GM19328 (cell line): ENCODE results near the gene ERICH3.

Source experiments
- ATAC-seq: cut with Tn5 transposase; IDR thresholded peaks from one replicate; pipeline ENCODE4 v1.9.1; 2021; ENCODE audit warnings: mild to moderate bottlenecking, moderate library complexity; ENCODE audit not compliant: unreplicated experiment

ERICH3 gene, protein sequence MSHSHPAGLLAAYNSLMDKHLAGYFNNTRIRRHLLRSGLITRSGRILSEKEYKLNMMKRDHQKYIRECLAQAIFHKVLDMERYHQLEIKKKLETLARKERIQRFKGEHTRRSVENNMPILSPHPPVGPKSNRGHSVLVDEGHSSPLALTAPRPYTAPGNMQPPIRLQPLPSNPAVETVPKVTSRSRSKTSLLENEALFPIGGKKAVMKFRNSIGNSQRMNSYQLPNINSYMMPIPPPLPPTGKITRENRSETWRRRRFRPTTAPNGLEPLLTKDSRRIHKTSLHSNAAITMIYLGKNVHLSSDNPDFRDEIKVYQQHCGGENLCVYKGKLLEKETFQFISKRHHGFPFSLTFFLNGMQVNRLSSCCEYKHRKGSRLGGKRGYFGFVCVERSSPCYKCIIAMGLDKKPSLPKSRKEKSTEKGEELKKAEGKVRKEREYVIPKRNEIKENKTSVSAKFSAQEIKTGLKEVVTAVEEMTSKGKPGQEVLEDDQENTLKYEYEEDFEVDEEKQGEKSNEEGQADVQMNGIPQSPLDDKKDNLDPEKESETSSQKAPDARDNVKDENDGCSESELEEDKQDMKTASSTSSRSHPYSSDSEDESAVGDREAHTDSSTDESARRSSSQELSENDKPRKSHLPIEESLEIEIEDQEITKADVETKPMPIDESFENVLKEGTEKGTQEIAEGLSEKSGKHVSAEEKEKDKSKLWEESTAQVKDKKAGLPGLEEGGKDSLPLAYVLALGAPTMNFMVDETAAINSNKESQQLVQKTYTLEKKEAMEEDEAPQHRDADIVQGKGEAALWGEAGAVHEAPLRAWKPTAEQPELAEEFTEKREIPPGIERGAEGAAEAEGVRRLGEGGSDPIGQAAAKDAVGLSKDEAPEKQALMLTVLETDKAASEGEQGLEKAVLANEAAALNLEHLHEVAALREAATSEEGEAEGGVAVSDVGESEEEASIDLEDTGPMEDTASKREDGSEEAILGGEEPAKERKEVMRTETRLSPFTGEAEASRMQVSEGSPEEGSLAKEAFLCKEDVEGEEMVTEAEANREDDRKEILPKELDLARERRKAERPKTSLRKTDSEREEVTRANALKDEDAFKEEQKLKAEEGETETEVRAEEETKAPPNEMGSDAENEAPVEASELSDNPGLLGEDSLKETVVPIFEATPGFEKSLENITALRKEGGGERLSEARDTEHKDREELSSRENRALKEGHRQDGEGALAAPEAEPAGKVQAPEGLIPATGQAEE (N-terminal part only)

DNA sequence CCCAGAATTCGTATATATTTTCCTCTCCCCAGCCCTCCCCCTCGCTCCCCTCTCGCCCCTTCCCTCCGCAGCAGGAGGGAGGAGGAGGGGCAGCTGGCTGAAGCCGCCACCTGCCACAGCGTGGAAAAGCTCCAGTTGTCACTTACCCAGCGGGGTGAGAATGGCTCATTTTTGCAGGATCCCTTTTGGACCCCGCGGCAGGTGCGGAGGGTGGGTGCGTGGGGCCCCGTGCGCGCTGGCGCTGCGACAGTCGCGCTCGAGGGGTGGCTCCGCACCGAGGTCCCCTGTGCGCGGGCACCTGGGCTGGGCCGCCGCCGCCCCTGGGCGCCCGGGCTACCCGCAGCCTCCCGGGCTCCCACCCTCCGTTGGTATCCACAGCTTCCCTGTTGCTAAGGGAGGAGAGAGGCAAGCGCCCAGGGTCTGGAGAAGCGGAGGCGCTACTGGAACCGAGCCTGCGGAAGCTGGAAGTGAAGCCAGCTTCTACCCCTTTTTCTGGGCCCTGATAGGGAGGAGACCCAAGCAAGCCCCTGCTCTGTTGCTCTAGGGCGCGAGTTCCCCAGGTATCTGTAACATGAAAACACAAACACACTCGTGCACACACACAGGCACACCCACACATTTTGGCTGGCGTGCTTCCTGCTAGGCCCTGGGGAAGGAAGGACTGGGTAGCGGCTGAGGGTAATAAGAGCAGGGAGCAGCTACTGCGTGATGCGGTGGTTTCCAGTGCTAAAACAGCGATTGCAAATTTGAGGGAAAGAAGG, at the start of gene ERICH3:
TSS of gene ERICH3 (minus strand) at position 442 of the 761 bp plus-strand sequence. CDS start at position 169, 273 bp downstream.
- no peak for ATAC-seq

DNA sequence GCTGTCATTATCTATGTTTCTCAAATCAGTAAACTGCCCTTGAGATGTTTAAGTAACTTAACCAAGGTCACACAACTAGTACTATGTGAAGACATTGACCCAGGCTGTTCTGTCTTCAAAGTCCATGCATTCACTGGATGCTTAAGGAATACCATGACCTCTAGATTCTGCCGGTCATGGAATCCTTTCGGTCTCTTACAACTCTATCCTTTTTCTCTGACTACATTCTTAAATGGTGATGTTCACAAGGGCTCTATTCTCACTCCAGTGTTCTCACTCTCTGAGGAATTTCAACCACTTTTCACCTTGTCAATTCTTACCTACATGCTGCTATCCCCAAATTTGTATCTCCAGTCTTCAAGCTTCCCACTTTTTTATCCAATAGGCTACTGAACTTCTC, 44.0 kb upstream of the ERICH3 start:
- no peak for ATAC-seq

DNA sequence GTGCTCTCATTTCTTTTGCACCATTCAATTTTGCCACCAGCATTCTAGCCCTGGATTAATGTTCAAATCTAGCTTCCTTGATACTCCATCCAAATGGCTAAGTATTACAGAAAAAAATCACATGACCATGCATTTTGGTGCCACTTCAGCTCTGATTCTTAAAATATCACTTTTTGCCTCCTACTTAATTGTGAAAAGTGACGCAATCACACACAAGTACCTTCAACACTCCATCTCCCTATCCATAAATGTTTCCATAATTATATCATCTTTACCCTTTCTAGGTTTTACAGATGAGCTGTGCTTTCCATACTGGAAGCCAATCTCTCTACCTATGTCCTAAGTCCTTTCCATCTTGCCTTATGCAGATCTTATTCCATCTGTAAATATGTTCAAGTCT, 43.2 kb upstream of the ERICH3 start:
- ATAC-seq = no peak

DNA sequence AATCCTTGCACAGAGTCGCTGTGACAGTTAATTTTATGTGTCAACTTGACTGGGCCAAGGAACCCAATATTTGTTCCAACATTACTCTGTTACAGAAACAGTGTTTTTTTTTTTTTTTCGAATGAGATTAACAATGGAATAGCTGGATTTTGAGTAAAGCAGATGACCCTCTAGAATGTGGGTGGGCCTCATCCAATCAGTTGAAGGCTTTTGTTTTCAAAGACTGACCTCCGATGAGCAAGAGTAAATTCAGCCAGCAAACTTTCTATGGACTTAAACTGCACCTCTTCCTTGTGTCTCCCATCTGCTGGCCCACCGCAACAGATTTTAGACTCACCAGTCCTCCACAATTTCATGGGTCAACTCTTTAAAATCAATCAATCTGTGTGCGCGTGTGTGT, 42.2 kb upstream of the ERICH3 start:
- no peak for ATAC-seq

DNA sequence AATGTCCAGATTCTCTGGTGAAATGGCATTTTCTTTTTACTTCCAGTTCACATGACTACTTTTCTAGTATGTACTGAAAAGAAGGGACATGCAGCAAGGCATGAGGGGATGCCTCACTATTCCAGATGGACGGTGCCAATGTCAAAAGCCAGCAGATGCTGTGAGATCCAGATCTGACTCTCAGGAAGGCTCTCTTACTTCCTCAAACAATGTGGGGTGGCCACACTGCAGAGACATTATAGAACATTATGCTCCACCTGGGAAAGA, 41.6 kb upstream of the ERICH3 start:
- no peak for ATAC-seq

DNA sequence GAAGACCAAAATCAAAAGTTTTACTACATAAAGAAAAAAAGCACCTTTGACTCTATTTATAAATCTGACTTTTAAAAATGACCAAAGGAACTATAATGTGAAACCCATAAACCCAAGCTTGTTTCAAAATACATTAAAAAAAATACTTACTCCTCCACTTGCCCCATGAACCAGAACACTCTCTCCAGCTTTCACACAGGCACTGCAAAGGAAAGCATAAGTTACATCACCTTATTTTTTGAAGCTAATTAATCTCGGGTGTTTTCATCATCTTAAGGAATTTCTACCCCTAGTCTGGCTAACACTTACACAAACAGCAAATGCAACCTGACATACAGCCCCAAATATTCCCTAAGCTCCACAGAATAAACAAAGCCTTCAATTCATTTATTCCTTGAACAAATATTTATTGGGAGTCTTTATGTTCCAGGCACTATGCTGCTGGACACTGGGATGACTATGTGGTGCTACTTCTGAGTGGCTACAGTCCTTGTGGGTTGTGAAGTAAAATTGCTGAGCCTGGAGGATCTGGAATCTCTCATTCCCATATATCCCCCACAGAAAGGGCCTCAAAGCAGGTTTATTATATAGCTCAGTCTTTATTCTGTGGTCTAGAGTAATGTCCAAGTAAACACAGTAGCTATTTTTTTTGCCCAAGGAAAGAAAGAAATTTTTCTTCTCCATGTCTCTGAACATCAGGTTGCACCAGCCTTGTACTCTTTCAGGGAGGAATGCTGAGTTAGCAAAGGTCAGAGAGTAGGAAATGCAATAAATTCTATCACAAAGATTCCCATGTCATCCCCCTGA, 41.0 kb upstream of the ERICH3 start:
- peak; percentile 68 for ATAC-seq

DNA sequence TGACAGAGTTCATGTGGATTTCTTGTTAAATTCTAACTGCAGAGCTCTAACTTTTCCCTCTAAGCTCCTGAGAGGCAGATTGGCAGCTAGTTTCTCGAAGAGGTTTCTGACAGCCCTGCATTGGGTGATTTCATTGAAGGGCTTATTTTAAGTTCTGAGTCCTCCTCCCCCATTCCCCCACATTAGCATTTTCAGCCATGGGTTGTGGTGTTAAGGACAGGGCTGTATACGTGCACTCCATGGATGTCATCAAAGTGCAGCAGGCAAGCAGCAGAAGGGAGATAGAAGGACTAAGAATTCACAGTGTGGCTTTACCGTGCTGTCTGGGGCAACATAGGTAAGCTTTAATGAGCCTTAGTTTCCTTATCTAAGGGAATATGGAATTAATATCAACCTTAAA, 40.3 kb upstream of the ERICH3 start:
- ATAC-seq = no peak

DNA sequence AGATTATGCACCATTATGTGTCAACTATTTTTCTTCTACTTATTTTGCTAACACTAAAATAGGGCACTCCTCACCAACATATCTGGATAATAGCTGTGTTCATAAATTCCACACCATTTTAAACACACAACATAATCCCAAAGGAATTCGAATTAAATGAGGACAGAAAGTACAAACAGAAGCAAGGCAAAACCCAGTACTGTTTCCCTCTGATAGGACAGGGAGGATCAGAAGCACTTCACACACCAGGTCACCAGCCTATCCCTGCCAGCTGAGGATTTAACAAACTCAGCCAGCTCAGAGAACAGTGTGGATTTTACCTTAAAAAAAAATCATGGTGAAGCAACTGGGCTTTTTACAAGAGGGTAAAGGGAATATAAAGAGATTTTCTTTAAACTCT, 39.3 kb upstream of the ERICH3 start:
- ATAC-seq = no peak

DNA sequence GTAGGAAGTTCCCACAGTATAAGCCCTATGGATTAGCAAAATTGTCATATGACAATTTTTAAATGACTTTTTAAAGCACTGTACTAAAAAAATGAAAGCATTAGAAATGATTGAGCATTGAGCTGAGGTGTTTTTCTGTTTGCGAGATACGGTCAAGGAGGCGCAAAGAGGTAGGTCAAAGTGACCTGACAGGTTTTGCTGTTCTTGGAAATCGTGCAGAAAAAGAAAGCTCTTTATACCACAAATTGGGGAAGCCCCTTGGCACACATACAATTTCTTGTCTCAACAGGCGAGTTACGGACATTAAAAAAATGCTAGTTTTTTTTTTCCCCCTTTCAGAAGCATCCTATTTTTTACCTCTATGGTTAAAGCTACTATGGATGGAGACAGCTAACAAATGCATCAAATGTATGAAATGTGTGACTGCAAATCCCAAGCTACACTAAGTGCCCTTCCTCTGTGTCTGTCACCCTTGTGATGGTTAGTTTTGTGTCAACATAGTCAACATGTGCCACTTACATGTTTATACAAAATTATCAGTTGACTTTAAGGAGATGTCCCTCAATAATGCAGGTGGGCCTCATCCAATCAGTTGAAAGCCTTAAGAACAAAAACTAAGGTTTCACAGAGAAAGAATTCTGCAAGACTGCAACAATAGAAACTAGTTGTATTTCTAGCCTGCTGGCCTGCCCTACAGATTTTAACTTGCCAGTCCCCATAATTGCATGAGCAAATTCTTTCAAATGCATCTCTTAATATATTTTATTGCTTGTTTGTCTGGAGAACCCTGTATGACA, 30.0 kb upstream of the ERICH3 start:
- ATAC-seq = no peak

DNA sequence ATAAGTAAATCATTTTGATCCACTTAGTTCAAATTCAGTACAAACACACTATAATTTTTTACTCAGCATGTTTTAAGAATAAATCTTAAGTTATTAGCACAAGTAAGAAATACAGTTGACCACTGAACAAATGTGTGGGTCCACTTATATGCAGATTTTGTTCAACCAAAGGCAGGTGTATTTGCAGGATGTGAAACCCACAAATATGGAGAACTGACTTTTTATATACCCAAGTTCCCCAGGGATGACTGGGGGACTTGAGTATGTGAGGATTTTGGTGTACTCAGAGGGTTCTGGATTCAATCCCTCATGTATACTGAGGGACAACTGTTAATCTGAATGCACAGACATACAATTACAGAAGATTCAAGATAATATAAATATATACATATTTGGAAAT, 25.7 kb upstream of the ERICH3 start:
- no peak for ATAC-seq

DNA sequence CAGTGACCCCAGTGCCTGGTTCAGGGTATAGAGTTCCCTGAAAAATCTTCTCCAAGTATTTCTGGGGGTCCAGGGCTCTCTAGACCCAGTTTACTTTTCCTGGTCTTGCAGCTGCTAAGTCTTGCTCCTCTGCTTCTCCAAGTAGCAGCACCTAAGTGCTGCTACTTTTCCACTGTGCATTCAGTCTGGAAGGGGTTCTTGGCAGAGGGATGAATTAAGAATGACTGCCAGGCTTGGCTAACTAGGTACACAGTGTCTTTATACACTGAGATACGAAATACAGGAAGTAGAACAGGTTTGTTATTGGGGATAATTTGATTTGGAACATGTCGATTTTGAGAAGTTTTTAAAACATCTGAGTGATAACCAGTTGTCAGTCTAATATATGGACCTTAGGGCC, 24.2 kb upstream of the ERICH3 start:
- no peak for ATAC-seq

DNA sequence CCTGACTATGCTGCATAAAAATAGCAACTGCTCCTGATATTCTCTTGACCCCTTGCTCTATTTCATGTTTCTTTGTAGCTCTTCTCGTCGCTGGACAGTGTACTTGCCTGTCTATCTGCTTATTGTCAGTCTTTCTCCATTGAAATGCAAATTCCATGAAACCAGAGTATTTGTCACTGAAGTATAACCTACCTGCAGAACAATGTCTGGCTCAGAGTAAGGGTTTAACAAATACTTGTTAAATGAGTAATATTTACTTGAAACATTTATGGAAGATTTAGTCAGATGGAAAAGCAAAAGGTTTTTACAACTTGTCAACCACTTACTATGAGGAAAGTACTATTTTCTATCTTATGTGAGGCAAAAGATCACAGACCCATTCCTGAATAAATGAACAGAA, 19.9 kb upstream of the ERICH3 start:
- no peak for ATAC-seq

DNA sequence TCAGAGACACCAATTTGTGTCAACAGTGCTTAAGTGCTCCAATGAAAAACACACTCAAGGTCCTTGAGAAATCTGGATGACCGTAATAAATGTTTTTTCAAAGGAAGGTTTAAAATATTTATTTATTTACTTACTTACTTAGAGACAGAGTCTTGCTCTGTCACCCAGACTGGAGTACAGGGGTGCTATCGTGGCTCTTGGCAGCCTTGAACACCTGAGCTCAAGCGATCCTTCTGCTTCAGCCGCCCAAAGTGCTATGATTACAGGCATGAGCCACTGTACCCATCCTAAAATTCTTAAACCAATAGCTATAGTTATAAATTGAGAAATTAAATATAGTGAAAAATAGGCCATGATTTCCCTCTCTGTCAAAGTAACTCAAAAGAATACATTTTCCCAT, 17.3 kb upstream of the ERICH3 start:
- ATAC-seq = no peak

DNA sequence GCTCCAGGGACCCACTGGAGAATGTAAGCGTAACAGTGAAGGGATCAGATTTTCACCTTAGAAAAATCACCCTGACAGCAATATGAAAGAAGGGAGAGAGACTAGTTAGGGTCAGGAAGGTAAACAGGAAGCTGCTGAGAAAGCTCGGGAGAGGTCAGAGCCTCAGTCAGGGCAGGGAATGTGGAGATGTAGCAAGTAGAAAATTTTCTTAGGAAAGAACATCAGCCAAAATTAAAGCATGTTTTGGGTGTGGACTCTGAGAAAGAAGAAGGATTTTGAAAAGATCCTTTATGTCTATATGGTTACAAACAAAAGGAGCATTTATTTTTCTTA, 16.7 kb upstream of the ERICH3 start:
- ATAC-seq = no peak

DNA sequence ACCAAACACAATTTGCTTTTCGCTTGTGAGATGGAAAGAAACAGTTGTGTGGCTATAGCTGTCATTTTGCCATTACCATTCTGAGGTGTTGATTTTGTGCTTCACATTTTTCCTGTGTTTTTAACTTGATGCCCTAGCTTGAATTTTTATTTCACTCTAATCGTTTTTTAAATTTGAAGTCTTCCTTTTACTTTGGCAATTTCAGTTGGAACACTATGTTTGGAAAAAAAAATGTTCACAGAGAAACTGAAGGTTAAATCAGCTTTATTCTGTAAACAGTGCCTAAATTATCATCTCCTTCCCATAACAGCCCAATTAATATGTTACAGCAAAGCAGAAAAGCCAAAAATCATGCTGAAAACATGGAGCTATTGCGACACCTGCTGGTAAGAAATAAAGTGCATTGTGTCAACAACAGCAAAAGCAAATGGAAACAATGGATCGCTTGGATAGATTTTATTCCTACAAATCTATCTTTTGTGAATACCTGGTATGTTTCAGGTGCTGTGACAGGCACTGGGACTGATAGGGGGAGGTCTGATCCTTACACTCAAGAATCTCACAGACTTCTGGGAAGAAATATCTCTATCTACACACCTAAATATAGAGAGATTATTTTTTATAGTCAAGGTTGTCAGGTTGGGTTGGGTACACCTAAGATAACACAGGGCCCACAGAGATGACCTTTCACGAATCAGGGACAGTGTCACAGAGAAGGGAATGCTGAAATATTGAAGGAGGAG, 16.2 kb upstream of the ERICH3 start:
- peak; percentile 52 for ATAC-seq

DNA sequence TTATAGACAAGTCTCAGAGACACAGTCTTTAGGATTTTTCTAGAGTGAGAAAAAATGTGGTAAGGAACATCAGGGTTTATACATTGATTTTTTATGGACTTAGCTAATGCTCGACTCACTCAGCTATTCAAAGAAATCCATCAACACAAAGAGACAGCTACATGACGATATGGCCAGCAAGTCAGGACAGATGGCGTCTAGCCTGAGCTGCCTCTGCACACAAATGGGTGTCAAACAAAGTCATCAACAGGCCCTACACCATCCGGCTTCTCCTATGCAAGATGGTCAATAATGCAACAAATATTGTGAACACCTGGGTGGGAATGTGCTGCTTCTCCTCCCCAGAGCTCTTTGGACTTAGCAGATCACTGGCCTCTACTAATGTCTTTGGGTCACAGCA, 13.3 kb upstream of the ERICH3 start:
- ATAC-seq = no peak

DNA sequence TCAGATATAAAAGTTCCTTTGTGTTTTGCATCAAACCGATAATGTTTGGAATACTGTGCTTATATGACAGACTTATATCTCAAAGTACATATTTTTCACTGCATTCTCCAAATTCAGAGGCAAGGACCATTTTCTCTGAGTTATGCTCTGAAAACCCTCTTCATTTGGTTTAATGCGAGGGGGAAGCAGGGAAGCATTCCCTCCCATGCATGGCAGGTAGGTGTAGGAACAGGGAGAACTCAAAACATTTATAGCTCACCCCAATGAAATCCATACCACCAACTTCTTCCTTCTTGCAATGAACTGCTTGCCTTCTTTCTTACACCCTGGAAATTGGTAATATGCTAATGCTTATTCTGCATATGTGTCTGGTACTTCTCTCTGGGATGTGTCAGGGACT, 10.7 kb upstream of the ERICH3 start:
- no peak for ATAC-seq

DNA sequence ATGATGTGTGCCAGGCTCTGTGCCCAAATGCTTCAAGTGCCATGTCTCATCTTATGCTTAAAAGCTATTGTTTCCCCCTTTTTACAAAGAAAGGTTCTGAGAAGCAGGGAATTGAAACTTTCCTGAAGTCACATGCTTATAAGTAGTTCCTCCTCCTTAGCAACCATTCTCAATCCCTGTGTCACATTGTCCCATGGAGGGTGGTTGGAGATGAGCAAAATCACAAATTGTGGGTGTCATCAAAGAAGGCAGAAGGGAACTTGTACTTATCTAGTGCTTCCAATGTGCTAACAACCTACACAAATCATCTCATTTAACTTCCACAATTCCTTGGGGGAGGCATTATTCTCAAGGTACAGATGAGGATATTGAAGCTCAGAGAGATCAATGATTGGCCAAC, 10.1 kb upstream of the ERICH3 start:
- no peak for ATAC-seq

DNA sequence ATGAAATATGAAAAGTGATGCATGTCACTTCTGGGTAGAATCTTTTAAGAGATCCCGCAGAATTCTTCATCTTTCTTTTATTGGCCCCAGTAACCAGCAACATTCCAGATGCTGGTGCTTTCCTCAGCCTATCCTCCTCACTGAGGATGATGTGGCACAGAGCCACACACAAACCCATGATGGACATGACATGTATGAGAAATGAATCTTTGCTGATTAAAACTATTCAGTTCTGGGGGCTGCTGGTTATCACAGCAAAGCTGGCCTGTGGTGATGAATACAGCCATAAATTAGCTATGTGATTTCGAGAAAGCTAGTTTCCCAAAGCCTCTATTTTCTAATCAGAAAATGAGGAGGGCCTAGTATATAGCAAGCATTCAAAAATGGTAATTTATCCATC, 8.3 kb upstream of the ERICH3 start:
- ATAC-seq = peak; percentile 5
